Epithelial cell of proximal tubule (primary cell): ENCODE measurements around the gene SLC6A9. TPM values are rescaled to one million over a fixed set of nuclear protein-coding genes. Genes with fewer than 3 reads are reported as not detected.
A peak's percentile ranks its signal among the peaks of the same experiment; 100 is the strongest.

ENCODE experiments used
- DNase-seq: peaks from one replicate; pipeline ENCODE4 v3.0.0-alpha.2; 2011; ENCODE audit warnings: low read depth
- H3K4me3 ChIP-seq: 2 replicates; pipeline ENCODE4 v1.5.1; 2011; ENCODE audit warnings: low read depth, mild to moderate bottlenecking, low read length
- total RNA-seq: library from RNA; depleted of rRNA; stranded (reverse); fragments of >200 nt; gene quantifications from 2 replicates; pipeline ENCODE4 v1.2.3, GENCODE V29; 2015
- TF ChIP-seq, protein P1 (sequence below): conservative IDR thresholded peaks from 2 replicates; pipeline ENCODE4 v1.5.1; 2012; ENCODE audit warnings: low read depth, mild to moderate bottlenecking, low read length

The SLC6A9 gene
- total RNA-seq, 1 donor from 2014 or later = 1.3 TPM

DNA sequence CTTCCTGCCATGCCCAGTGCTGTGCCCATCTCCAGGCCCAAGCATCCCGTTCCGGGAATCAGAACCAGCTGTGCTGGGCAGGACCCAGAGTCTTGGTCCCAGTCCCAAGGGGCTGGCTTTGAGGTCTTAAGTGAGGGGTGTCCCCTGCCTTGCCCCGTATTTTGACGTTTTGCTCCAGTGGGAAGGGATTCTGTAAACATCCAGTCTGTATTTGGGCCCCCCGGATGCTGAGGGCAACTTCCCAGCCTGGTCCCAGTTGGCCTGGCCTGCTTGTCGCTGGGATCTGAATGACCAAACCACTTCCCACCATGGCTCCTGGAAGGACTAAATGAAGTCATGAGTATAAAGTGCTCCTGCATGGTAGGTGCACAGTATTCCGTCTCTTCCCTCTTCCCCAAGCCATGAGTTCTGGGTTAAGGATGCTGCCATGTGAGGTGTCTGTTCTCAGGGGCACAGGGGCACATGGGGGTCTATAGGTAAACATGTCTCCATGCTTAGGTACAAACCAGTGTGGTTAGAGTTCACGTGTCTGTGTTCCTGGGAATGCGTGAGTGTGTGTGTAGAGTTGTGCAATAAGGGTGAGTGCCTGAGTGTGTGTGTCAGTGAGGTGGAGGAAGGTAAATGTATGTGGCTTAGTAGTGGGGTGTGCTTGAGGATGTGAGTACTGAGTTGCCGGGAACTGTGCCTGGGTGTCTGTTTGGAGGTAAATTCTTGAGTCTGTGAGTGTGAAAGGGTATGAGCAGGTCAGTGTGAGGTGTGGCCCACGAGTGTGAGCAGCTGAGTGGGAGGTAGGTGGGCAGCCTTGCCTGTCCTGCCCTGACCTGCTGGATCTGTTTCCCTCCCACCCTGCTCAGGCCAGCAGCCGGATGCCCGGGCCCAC is 50.8 kb downstream of the SLC6A9 start:
- H3K4me3 ChIP-seq = peak overlapping the region; percentile 64
- no peak for DNase-seq
- TF ChIP-seq, protein P1, sequence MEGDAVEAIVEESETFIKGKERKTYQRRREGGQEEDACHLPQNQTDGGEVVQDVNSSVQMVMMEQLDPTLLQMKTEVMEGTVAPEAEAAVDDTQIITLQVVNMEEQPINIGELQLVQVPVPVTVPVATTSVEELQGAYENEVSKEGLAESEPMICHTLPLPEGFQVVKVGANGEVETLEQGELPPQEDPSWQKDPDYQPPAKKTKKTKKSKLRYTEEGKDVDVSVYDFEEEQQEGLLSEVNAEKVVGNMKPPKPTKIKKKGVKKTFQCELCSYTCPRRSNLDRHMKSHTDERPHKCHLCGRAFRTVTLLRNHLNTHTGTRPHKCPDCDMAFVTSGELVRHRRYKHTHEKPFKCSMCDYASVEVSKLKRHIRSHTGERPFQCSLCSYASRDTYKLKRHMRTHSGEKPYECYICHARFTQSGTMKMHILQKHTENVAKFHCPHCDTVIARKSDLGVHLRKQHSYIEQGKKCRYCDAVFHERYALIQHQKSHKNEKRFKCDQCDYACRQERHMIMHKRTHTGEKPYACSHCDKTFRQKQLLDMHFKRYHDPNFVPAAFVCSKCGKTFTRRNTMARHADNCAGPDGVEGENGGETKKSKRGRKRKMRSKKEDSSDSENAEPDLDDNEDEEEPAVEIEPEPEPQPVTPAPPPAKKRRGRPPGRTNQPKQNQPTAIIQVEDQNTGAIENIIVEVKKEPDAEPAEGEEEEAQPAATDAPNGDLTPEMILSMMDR = no peak

DNA sequence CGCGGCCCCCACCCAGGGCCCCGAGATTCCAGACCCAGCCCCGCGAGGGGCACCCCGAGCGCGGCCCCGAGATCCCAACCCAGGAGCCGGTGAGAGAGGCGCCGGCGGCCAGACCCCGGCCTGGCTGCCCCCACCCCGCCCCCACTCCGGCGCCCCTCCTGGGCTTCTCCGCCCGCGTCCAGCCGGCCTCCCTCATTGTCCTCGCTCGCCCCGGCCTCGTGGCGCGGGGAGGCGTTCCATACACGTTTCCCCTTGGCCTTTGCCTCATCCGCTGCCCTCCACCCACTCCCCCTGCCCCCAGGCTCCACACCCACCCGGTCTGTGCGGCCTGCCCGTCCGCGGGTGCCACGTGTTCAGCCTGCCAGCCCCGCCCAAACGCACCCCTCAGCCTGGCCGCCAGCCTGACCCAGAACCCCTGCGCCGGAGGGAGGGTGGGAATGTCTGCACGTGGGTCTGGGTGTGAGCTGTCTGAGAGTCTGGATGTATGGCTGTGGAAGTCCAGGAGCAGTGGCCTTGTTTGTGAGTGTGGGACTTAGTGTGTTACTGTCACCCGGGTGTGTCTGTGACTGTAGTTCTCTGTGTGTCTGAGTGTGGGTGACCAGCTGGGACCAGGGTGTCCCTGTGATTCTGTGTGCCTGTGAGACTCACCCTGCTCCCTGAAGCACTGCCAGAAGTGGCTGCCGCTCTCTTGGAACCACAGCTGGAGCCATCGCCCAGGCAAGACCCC is 51.6 kb downstream of the SLC6A9 start:
- peak overlapping the region; percentile 64 for H3K4me3 ChIP-seq
- DNase-seq = no peak
- TF ChIP-seq, protein P1 = no peak

DNA sequence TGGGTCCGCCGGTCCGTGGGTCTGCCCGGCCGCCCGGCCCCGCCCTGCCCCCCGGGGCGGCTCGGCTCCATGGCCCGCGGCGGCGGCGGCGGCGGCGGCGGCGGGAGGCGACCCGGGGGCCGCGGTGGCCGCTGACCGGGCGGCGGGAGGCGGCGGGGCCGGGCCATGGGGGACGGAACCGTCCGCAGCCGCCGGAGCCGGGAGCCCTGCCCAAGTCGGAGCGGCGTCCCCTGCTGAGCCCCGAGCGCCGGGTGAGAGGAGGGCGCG is 52.1 kb downstream of the SLC6A9 start:
- H3K4me3 ChIP-seq = peak overlapping the region; percentile 64
- no peak for DNase-seq
- TF ChIP-seq, protein P1 = no peak

DNA sequence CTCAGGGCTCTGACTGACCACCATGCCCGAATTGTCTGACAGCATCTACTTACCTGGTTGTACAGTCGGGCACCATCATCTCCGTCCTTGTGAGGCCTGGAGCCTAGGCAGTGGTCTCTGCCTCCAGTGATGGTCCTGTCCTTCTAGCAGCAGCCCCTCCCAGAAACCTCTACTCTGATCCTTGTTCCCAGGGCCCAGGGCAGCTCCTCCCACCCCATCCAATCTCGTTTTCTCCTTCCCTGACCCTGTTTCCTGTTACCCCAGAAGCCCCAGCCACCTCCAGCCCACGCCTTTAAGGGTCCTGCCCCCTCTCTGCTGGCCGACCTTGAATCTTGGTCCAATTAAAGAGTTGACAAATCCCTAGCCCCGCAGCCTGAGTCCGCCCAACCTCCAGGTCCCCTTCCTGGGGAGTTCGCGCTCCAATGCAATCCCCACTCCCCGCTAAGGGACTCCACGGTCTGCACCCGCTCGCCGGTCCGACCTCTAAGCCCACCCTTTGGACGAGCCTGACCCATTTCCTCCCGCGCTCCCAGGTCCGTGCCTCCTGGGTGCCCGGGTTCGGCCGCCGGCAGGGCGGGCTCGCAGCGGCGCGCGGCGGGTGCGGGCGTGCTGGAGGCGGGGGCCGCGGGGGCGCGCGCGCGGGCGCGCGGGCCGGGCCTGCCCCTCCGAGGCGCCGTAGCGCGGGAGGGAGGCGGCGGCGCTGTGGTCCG is 52.6 kb downstream of the SLC6A9 start, which contains the start of gene B4GALT2:
Gene B4GALT2, plus strand, starts transcription at position 660 of the 710 bp plus-strand sequence. CDS start 1,951 bp downstream, outside the sequence.
- DNase-seq = no peak
- TF ChIP-seq, protein P1 = no peak

DNA sequence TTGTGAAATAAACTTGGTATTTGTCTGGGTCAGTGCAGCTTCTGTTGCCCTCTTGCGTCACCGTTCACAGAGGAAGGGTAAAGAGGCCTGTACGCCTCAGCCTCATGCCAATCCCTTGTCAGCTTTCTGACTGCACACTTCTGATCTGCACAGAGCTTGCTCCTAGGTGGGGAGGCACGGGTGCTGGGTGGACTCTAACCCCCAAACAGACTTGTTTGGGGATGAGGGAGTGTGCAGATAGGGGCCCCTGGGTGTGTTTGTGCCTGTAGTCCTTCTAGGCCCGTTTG is 53.1 kb downstream of the SLC6A9 start:
- TF ChIP-seq, protein P1 = no peak
- DNase-seq = no peak
- H3K4me3 ChIP-seq = peak overlapping the region; percentile 63

More for the DNA sequence above, 52.6 kb downstream of the SLC6A9 start, which contains the start of gene B4GALT2:
- H3K4me3 ChIP-seq = peak within 1 kb of the TSS; percentile 64

DNA sequence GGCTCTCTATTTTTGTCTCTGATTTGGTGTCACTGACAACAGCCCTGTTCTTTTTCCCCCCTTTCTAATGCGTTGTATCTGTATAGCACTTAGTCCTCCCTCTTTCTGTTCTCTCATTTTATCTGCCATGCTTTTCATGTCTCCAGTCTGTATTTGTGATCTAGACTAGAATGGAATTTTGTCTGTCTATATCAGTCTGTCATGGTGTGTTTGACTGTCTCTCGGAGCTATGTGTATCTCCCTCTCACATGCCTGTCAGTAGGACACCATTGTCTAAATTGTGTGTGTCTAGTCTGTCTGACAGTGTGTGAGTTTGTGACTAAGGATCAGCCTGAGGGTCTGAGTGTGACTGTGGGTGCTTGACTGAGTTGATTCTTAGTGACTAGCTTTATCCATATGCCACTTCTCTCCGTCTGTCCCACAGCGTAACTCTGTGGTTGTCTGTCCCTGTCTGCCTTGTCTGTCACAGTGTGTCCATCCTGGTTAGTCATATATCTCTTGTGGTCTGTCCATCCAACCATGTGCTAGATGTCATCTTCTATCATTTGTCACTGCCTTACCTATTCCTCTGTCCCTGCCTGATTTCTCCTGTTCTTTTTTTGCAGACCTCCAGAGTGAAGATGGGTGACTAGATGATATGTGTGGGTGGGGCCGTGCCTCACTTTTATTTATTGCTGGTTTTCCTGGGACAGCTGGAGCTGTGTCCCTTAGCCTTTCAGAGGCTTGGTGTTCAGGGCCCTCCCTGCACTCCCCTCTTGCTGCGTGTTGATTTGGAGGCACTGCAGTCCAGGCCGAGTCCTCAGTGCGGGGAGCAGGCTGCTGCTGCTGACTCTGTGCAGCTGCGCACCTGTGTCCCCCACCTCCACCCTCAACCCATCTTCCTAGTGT is 53.6 kb downstream of the SLC6A9 start:
- TF ChIP-seq, protein P1 = no peak
- H3K4me3 ChIP-seq = peak overlapping the region; percentile 3
- DNase-seq = no peak
